PC-3 (cell line): Measurements from ENCODE around the gene CDX2. TPM values are rescaled to one million over a fixed set of nuclear protein-coding genes. Genes with fewer than 3 reads are reported as not detected.

Experiments used
- ATAC-seq: fragments of 200-7000 bp; cut with Tn5 transposase; 2 replicates; pipeline ENCODE4 v1.9.1; 2020; ENCODE audit warnings: mild to moderate bottlenecking, moderate library complexity
- BruUV-seq: library from RNA; stranded (reverse); fragments of 400-500 nt; replicated peaks from 2 replicates; lab custom pipeline; 2021; lab: Mats Ljungman, UMichigan
- CTCF ChIA-PET: fragments of 300-600 bp; sonication (Branson Sonifier 250); formaldehyde crosslinking; loops from one replicate; lab custom pipeline; 2022; ENCODE audit warnings: antibody characterized with exemption; lab: Charles Lee
- POLR2A ChIA-PET: fragments of 300-600 bp; sonication (Branson Sonifier 250); formaldehyde crosslinking; loops from one replicate; lab custom pipeline; 2022; ENCODE audit warnings: antibody characterized with exemption; ENCODE audit not compliant: unreplicated experiment; lab: Charles Lee
- DNase-seq: peaks from one replicate; pipeline ENCODE4 v3.0.0-alpha.2; 2015
- H2AFZ ChIP-seq: fragments of 300-600 bp; sonication (generic); 2 replicates; pipeline ENCODE4 v1.6.0; 2016; ENCODE audit warnings: antibody characterized with exemption, low read length
- H3F3A ChIP-seq: fragments of 300-600 bp; sonication (generic); one replicate; pipeline ENCODE4 v1.6.0; 2017; ENCODE audit warnings: antibody characterized with exemption, low read length, control low read depth, mild to moderate bottlenecking; ENCODE audit not compliant: unreplicated experiment
- H3K27ac ChIP-seq: fragments of 300-600 bp; sonication (generic); 2 replicates; pipeline ENCODE4 v1.5.1; 2016; ENCODE audit warnings: mild to moderate bottlenecking, low read length
- H3K27me3 ChIP-seq: fragments of 300-600 bp; sonication (generic); 2 replicates; pipeline ENCODE4 v1.6.1; 2016; ENCODE audit warnings: low read length, mixed read lengths
- H3K36me3 ChIP-seq: fragments of 300-600 bp; sonication (generic); 2 replicates; pipeline ENCODE4 v1.6.1; 2016; ENCODE audit warnings: low read depth, mixed run types, low read length, mixed read lengths
- H3K4me1 ChIP-seq: fragments of 300-600 bp; sonication (generic); 2 replicates; pipeline ENCODE4 v1.5.1; 2016; ENCODE audit warnings: low read length; ENCODE audit not compliant: insufficient read depth
- H3K4me2 ChIP-seq: fragments of 300-600 bp; sonication (generic); 2 replicates; pipeline ENCODE4 v1.6.0; 2016; ENCODE audit warnings: low read length
- H3K4me3 ChIP-seq: fragments of 300-600 bp; sonication (generic); 2 replicates; pipeline ENCODE4 v1.5.1; 2016; ENCODE audit warnings: mild to moderate bottlenecking, low read length, mixed read lengths
- H3K79me2 ChIP-seq: fragments of 300-600 bp; sonication (generic); 2 replicates; pipeline ENCODE4 v1.6.1; 2017; ENCODE audit warnings: low read length, mixed read lengths
- H3K9ac ChIP-seq: fragments of 300-600 bp; sonication (generic); 2 replicates; pipeline ENCODE4 v1.6.0; 2016; ENCODE audit warnings: mild to moderate bottlenecking, low read length
- H3K9me2 ChIP-seq: fragments of 300-600 bp; sonication (generic); replicated peaks from 2 replicates; pipeline ENCODE4 v1.6.1; 2016; ENCODE audit warnings: mixed run types, low read length, mixed read lengths
- H3K9me3 ChIP-seq: fragments of 300-600 bp; sonication (generic); 2 replicates; pipeline ENCODE4 v1.6.1; 2016; ENCODE audit warnings: low read length, mixed read lengths
- H4K20me1 ChIP-seq: fragments of 300-600 bp; sonication (generic); 2 replicates; pipeline ENCODE4 v1.6.1; 2016; ENCODE audit warnings: low read length, mixed read lengths
- CTCF ChIP-seq: fragments of 300-600 bp; sonication (generic); conservative IDR thresholded peaks from 2 replicates; pipeline ENCODE4 v1.5.1; 2017; ENCODE audit warnings: antibody characterized with exemption, low read depth, mild to moderate bottlenecking, low read length
- EZH2 ChIP-seq: fragments of 300-600 bp; sonication (generic); IDR thresholded peaks from one replicate; pipeline ENCODE4 v1.6.1; 2017; ENCODE audit warnings: antibody characterized with exemption, mild to moderate bottlenecking, low read length; ENCODE audit not compliant: unreplicated experiment
- EZH2phosphoT487 ChIP-seq: fragments of 300-600 bp; sonication (generic); IDR thresholded peaks from 2 replicates; pipeline ENCODE4 v1.6.1; 2018; ENCODE audit warnings: mild to moderate bottlenecking, antibody characterized with exemption, low read length, borderline replicate concordance
- intact Hi-C: fragments of 100-400 bp; cut with micrococcal nuclease; formaldehyde crosslinking; loops from 2 replicates; pipeline ENCODE4 v1.9.0; 2023
- total RNA-seq: library from RNA; depleted of rRNA; stranded (reverse); fragments of >200 nt; gene quantifications from 2 replicates; pipeline ENCODE4 v1.2.3, GENCODE V29; 2014

CDX2 gene
- total RNA-seq, 1 experiment from 2014 or later: 0.62 TPM

- BruUV-seq: no TSS peak
- H2AFZ ChIP-seq: no peak overlapping the region
- H3K9me2 ChIP-seq: no peaks in the 10 kb centered on the region
- ChIA-PET POLR2A (no interaction called here), CTCF (no interaction called here)
- H4K20me1 ChIP-seq: no peaks in the 10 kb centered on the region
- H3K9me3 ChIP-seq: no peaks in the 10 kb centered on the region
- peaks cover 50% of the 10 kb centered on the region for H3K27me3 ChIP-seq
- no peak for TF ChIP-seq EZH2phosphoT487
- DNase-seq (no peak), ATAC-seq (no peak)
- H3K36me3 ChIP-seq: no peaks in the 10 kb centered on the region
- intact Hi-C loops: no loop called here
- no peaks in the 10 kb centered on the region for H3F3A ChIP-seq
- H3K4me3 ChIP-seq: no peak overlapping the region
- H3K9ac ChIP-seq: no peak overlapping the region
- H3K4me2 ChIP-seq: no peak overlapping the region
- H3K79me2 ChIP-seq: no peaks in the 10 kb centered on the region
- H3K4me1 ChIP-seq: no peaks in the 10 kb centered on the region
- H3K27ac ChIP-seq: no peak overlapping the region
Observed at GRCh38 chr13:27969866-27970229, 733 bp upstream of the CDX2 start.

DNA sequence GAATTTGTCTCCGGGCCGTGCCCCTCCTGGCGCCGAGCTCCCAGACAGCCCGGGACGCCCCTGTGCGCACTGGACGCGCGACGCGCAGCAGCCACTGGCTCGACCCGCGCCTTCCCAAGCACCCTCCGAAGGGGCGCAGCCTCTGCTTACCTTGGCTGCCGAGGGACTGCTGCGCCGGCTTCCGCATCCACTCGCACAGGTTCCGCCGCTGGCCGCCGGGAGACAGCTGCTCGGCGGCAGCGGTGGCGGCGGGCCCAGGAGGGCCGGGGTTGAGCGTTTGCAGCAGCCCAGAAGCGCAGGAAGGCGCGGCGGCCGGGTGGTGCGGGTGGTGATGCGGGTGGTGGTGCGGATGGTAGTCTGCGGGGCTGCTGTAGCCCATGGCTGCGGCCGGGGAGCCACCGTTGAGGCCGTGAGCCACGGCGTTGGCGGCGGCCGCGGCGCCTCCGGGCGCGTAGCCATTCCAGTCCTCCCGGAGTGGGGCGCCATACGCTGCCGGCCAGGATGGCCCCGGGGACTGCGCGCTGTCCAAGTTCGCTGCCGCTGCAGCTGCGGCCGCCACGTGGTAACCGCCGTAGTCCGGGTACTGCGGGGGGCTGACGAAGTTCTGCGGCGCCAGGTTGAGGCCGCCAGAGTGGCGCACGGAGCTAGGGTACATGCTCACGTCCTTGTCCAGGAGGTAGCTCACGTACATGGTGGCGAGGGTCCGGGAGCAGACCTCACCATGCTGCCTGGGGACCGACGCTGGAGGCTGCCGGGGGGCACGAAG is 616 bp downstream of the CDX2 start:
- ChIA-PET CTCF (no interaction called here), POLR2A (no interaction called here)
- no peaks in the 10 kb centered on the region for H3F3A ChIP-seq
- H3K27me3 ChIP-seq: peaks cover 50% of the 10 kb centered on the region
- no TSS peak for BruUV-seq
- H3K27ac ChIP-seq: no peak overlapping the region
- H3K4me3 ChIP-seq: peak overlapping the region; percentile 57
- peak overlapping the region; percentile 45; the same call in 1 of the 2 replicates for H2AFZ ChIP-seq
- no peaks in the 10 kb centered on the region for H3K79me2 ChIP-seq
- H3K9me3 ChIP-seq: no peaks in the 10 kb centered on the region
- ATAC-seq (peak; percentile 27; the same call in 1 of the 2 replicates), DNase-seq (no peak)
- H3K4me2 ChIP-seq: peak overlapping the region; percentile 73
- H4K20me1 ChIP-seq: no peaks in the 10 kb centered on the region
- no peaks in the 10 kb centered on the region for H3K9me2 ChIP-seq
- no peaks in the 10 kb centered on the region for H3K36me3 ChIP-seq
- no peak overlapping the region for H3K9ac ChIP-seq
- H3K4me1 ChIP-seq: no peaks in the 10 kb centered on the region
- TF ChIP-seq EZH2phosphoT487: no peak; the same call in 1 of the 2 replicates
- peak; percentile 87 for TF ChIP-seq EZH2
- intact Hi-C loops: no loop called here

DNA sequence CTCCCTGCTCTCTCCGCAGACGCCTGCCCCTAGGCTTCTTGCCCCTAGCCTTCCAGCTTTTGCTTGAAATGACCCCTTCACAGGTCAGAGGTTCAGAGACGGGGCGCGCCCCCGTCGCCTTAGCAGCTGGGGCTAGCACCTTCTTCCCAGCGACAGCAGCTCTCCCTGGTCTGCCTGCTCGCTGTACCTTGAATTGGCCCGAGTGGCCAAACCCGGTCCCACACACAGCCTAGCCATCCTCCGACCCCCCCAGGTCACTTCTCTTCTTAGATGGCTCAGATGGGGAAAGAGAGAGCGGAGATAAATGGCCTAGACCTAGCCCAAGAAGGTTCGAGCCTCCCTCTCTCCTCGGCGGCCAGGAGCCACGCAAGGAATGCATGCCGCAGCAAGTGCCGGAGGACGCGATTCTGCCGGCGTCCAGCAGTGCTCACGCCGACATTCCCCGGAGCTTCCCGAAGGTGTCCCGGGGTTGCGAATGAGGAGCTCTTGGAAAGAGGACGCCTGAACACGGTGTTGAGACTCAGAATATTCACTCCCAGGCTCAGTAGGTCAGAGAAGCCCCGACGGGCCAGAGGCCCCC is 1.3 kb downstream of the CDX2 start:
- Histone ChIP-seq H3K9ac (no peak overlapping the region), H3K27me3 (peaks cover 50% of the 10 kb centered on the region), H3F3A (no peaks in the 10 kb centered on the region), H3K4me2 (peak overlapping the region; percentile 73), H3K9me3 (no peaks in the 10 kb centered on the region), H3K27ac (no peak overlapping the region), H4K20me1 (no peaks in the 10 kb centered on the region), H3K4me3 (peak overlapping the region; percentile 57), H3K36me3 (no peaks in the 10 kb centered on the region), H3K79me2 (no peaks in the 10 kb centered on the region), H3K4me1 (no peaks in the 10 kb centered on the region), H2AFZ (peak overlapping the region; percentile 45; the same call in 1 of the 2 replicates), H3K9me2 (no peaks in the 10 kb centered on the region)
- ATAC-seq (peak; percentile 35; the same call in 1 of the 2 replicates), DNase-seq (no peak)
- ChIA-PET CTCF (no interaction called here), POLR2A (no interaction called here)
- TF ChIP-seq EZH2: peak; percentile 95
- TF ChIP-seq EZH2phosphoT487: peak; percentile 70
- no peak for TF ChIP-seq CTCF
- BruUV-seq: no TSS peak
- intact Hi-C loops: no loop called here
